ENCODE results near the gene PCDH10.

GRCh38 chr4:133127500-133127899, 21.6 kb upstream of the PCDH10 start:
- TF ChIP-seq CTCF (conservative IDR thresholded peaks at IDR 0.05) = no peak
- no peak for TF ChIP-seq EZH2 (IDR thresholded peaks at IDR 0.05; ENCODE audit: low read depth)

All from PC-9 (cell line).